Endothelial cell of umbilical vein (primary cell): ENCODE data around the gene C6orf132. TPM values are rescaled to one million over a fixed set of nuclear protein-coding genes. Genes with fewer than 3 reads are reported as not detected.

Experiments used
- BruUV-seq: library from RNA; stranded (reverse); fragments of 400-500 nt; replicated peaks from 2 replicates; lab custom pipeline; 2021; lab: Mats Ljungman, UMichigan
- CTCF ChIA-PET: fragments of 300-600, 350-600 bp; sonication (Branson Sonifier 250); formaldehyde crosslinking; loops from one replicate; lab custom pipeline; 2021; ENCODE audit warnings: antibody characterized with exemption, inconsistent platforms; lab: Charles Lee
- POLR2A ChIA-PET: fragments of 300-600, 350-600 bp; sonication (Branson Sonifier 250); formaldehyde crosslinking; loops from one replicate; lab custom pipeline; 2021; ENCODE audit warnings: antibody characterized with exemption, inconsistent platforms; lab: Charles Lee
- DNase-seq: peaks from one replicate; pipeline ENCODE4 v3.0.0-alpha.2; 2011; ENCODE audit warnings: low read depth, low spot score
- FAIRE-seq: peaks from 2 replicates; lab custom pipeline; 2011; peaks lifted over from hg19 to GRCh38; lab: Jason Lieb, UNC
- H2AFZ ChIP-seq: 2 replicates; pipeline ENCODE4 v1.6.0; 2012; ENCODE audit warnings: low read depth, low read length, control low read depth, inconsistent platforms
- H3K27ac ChIP-seq: 2 replicates; pipeline ENCODE4 v1.5.1; 2011; ENCODE audit warnings: low read depth, mild to moderate bottlenecking, control low read depth, low read length, moderate library complexity; ENCODE audit not compliant: insufficient read depth
- H3K27me3 ChIP-seq, 2 experiments: 2 replicates each; pipeline versions ENCODE4 v1.6.0 to v1.6.1; 2011; ENCODE audit warnings: low read length in 2 of 2, mixed read lengths in 1 of 2; ENCODE audit not compliant: control insufficient read depth in 2 of 2, insufficient read depth in 2 of 2
- H3K36me3 ChIP-seq, 2 experiments: 2 replicates in 1 of 2; 3 replicates in 1 of 2; pipeline ENCODE4 v1.5.1; 2011; ENCODE audit warnings: low read length in 2 of 2, mild to moderate bottlenecking in 1 of 2, moderate library complexity in 1 of 2; ENCODE audit not compliant: control insufficient read depth in 2 of 2, insufficient read depth in 2 of 2; ENCODE audit errors: extremely low read depth in 1 of 2
- H3K4me1 ChIP-seq: 3 replicates; pipeline ENCODE4 v1.5.1; 2011; ENCODE audit warnings: mild to moderate bottlenecking, low read length; ENCODE audit not compliant: control insufficient read depth, insufficient read depth; ENCODE audit errors: extremely low read depth
- H3K4me2 ChIP-seq: 2 replicates; pipeline ENCODE4 v1.6.1; 2011; ENCODE audit warnings: low read length, control low read depth, mixed read lengths; ENCODE audit not compliant: insufficient read depth
- H3K4me3 ChIP-seq, 3 experiments: fragments of 200-600 bp in 1 of 3; sonication (generic), shearing (Covaris generic) in 1 of 3; replicated peaks in 1 of 3; 2 replicates each; pipeline ENCODE4 v1.5.1; 2011 to 2016; ENCODE audit warnings: control low read depth in 3 of 3, low read length in 3 of 3, mild to moderate bottlenecking in 2 of 3, inconsistent platforms in 1 of 3, low read depth in 1 of 3, moderate library complexity in 1 of 3; ENCODE audit not compliant: insufficient read depth in 1 of 3
- H3K79me2 ChIP-seq: 2 replicates; pipeline ENCODE4 v1.6.0; 2012; ENCODE audit warnings: low read length, inconsistent platforms; ENCODE audit not compliant: control insufficient read depth, insufficient read depth
- H3K9ac ChIP-seq: replicated peaks from 2 replicates; pipeline ENCODE3; 2011; ENCODE audit warnings: low read length, control low read depth; ENCODE audit not compliant: insufficient read depth; ENCODE audit errors: extremely low read depth
- H3K9me1 ChIP-seq: replicated peaks from 3 replicates; pipeline ENCODE4 v1.6.0; 2011; ENCODE audit warnings: mild to moderate bottlenecking, low read length; ENCODE audit not compliant: control insufficient read depth, insufficient read depth; ENCODE audit errors: extremely low read depth
- H3K9me3 ChIP-seq: replicated peaks from 2 replicates; pipeline ENCODE4 v1.5.1; 2012; ENCODE audit warnings: low read length, inconsistent platforms; ENCODE audit not compliant: control insufficient read depth, insufficient read depth
- H4K20me1 ChIP-seq: replicated peaks from 2 replicates; pipeline ENCODE3; 2011; ENCODE audit warnings: mild to moderate bottlenecking, low read length; ENCODE audit not compliant: control insufficient read depth, insufficient read depth; ENCODE audit errors: extremely low read depth
- EZH2 ChIP-seq: IDR thresholded peaks from 2 replicates; pipeline ENCODE4 v1.6.1; 2012; ENCODE audit warnings: borderline replicate concordance, low read depth, mild to moderate bottlenecking, moderate library complexity, low read length, inconsistent platforms; ENCODE audit not compliant: severe bottlenecking
- JUN ChIP-seq: IDR thresholded peaks from 2 replicates; pipeline ENCODE4 v1.6.1; 2011; ENCODE audit warnings: borderline replicate concordance, low read depth; ENCODE audit not compliant: insufficient read length, insufficient read depth
- MYC ChIP-seq: IDR thresholded peaks from one replicate; pipeline ENCODE4 v1.6.1; 2011; ENCODE audit warnings: mild to moderate bottlenecking, low read depth, low read length
- POLR2A ChIP-seq: IDR thresholded peaks from 2 replicates; pipeline ENCODE4 v1.6.1; 2012; ENCODE audit warnings: low read depth, mild to moderate bottlenecking, control low read depth, low read length
- dilution Hi-C: fragments of 300-500 bp; cut with MboI; formaldehyde crosslinking; loops from one replicate; pipeline ENCODE4 v1.15.0; 2019; ENCODE audit warnings: low sequenced_read_pairs; ENCODE audit not compliant: extremely low pct_ligation_motif_present
- intact Hi-C: fragments of 100-400 bp; cut with micrococcal nuclease; formaldehyde crosslinking; loops from one replicate; pipeline ENCODE4 v1.10.0; 2022
- polyA plus RNA-seq, 4 experiments: library from polyadenylated mRNA; depleted of rRNA in 3 of 4; stranded (reverse) in 3 of 4; unstranded in 1 of 4; fragments of >200 nt; gene quantifications; 2 replicates each; pipeline versions ENCODE4 v1.2.1 to v1.2.3, GENCODE V29; 2011 to 2012; ENCODE audit warnings: missing spikeins in 1 of 4
- total RNA-seq: library from RNA; stranded (reverse); gene quantifications from 2 replicates; pipeline ENCODE4 v1.2.3, GENCODE V29; 2021
- TF ChIP-seq, protein P1 (sequence below), 2 donors: IDR thresholded peaks; 1 replicate in 1 of 2; 2 replicates in 1 of 2; pipeline ENCODE4 v1.5.1; 2011; ENCODE audit warnings: low read length in 2 of 2, mild to moderate bottlenecking in 2 of 2, moderate library complexity in 2 of 2, control low read depth in 1 of 2, inconsistent platforms in 1 of 2, low read depth in 1 of 2; ENCODE audit not compliant: insufficient read depth in 1 of 2; ENCODE audit errors: extremely low read depth in 1 of 2

Gene C6orf132
- total and polyA plus RNA-seq, 2 donors (not counting 3 experiments of a cell fraction or from before 2014, with no cell fraction given) = 0.15 to 0.71 TPM

DNA sequence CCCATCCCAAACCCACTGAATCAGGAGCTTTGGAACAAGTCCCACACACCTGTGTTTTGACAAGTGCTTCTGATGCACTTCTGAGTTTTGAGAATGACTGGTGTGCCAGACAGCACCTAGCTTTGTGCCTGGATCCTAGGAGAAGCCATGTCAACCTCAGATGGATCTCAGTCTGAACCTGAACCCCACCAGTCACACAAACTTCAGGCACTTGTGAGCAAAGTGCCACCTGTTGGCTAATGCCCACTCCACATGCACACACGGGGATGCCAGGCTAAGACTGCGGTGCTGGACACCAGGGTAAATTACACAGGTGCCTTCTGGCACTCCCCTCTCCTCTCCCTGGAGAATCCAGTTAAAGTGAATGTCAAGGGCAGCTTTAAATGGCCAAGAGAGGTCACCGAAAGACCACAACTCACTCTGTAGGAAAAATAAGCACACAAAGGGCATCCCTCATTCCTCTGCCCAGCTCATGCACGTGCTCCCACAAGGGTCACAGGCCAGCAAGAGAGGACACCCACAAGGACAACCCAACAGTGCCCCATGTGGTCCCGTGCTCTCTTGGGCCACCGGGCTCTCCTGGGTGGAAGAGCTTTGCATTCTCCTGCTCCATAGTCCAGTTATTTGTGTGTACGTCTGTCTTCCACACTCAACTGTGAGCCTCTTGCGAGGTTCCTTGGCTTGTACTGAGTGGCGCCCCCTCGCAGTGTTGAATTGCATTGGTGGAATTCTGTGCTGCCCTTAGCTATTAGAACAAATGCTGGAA, 46.5 kb downstream of the C6orf132 start:
- Histone ChIP-seq H3K36me3 (no peaks in the 10 kb centered on the region), H3K9ac (no peak overlapping the region), H4K20me1 (no peaks in the 10 kb centered on the region), H3K4me2 (no peak overlapping the region), H3K4me1 (peaks cover 5% of the 10 kb centered on the region), H2AFZ (no peak overlapping the region), H3K9me3 (no peaks in the 10 kb centered on the region), H3K27ac (no peak overlapping the region), H3K9me1 (no peaks in the 10 kb centered on the region), H3K27me3 (peaks cover 0 to 2% of the 10 kb centered on the region in 2 experiments), H3K4me3 (no peak overlapping the region), H3K79me2 (no peaks in the 10 kb centered on the region)
- DNase-seq (no peak), FAIRE-seq (no peak)
- intact Hi-C loops = no loop called here
- dilution Hi-C loops = no loop called here
- ChIA-PET POLR2A (no interaction called here), CTCF (interaction anchor here (0.6 to 2.4 kb wide), 5 partner anchors 8 to 119 kb away, joined by 3 to 13 read pairs (median 4); no protein-coding TSS in a partner anchor)
- TF ChIP-seq JUN (no peak), POLR2A (no peak), MYC (no peak), EZH2 (no peak)
- TF ChIP-seq, protein P1, sequence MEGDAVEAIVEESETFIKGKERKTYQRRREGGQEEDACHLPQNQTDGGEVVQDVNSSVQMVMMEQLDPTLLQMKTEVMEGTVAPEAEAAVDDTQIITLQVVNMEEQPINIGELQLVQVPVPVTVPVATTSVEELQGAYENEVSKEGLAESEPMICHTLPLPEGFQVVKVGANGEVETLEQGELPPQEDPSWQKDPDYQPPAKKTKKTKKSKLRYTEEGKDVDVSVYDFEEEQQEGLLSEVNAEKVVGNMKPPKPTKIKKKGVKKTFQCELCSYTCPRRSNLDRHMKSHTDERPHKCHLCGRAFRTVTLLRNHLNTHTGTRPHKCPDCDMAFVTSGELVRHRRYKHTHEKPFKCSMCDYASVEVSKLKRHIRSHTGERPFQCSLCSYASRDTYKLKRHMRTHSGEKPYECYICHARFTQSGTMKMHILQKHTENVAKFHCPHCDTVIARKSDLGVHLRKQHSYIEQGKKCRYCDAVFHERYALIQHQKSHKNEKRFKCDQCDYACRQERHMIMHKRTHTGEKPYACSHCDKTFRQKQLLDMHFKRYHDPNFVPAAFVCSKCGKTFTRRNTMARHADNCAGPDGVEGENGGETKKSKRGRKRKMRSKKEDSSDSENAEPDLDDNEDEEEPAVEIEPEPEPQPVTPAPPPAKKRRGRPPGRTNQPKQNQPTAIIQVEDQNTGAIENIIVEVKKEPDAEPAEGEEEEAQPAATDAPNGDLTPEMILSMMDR (IDR thresholded peaks at IDR 0.05; ENCODE audit: extremely low read depth in 1 of 2, insufficient read depth in 1 of 2, low read depth in 1 of 2, low read length in 2 of 2) = no peak
- BruUV-seq = no TSS peak
